H1 (cell line): ENCODE data around the gene NR5A2. TPM values are rescaled to one million over a fixed set of nuclear protein-coding genes. Genes with fewer than 3 reads are reported as not detected.

Experiments
- CBX8 ChIP-seq: fragments of 300-800, 300-1000 bp; sonication (generic); IDR thresholded peaks from 2 replicates; pipeline ENCODE4 v1.7.1; 2016; ENCODE audit warnings: low read depth, low read length, borderline replicate concordance
- RXRA ChIP-seq: IDR thresholded peaks from 2 replicates; pipeline ENCODE4 v1.6.1; 2011; ENCODE audit warnings: low read depth, mild to moderate bottlenecking, low read length, moderate library complexity; ENCODE audit not compliant: insufficient read depth
- polyA plus RNA-seq, 7 experiments: library from polyadenylated mRNA; depleted of rRNA in 3 of 7; stranded (reverse) in 5 of 7; unstranded in 2 of 7; fragments of >200 nt in 5 of 7; fragments of 200-250 nt in 2 of 7; gene quantifications; 1 replicate in 5 of 7; 2 replicates in 1 of 7; 4 replicates in 1 of 7; pipeline versions ENCODE4 v1.2.1 to v1.2.3, GENCODE V29; 2011 to 2013; ENCODE audit warnings: missing spikeins in 2 of 7, mixed read lengths in 2 of 7
- total RNA-seq: library from RNA; stranded (reverse); fragmentation: NEBNext Ultra II Directional; extraction: Animal tissue kit (Norgen Biotek cat#: 25700); gene quantifications from 2 replicates; pipeline ENCODE4 v1.2.1, GENCODE V29; 2021

NR5A2 gene
- total and polyA plus RNA-seq, 2 of the 8 experiments (the other 6 are each of a cell fraction or from before 2014, with no cell fraction given), result 1.7 to 11.6 TPM

- no peak for TF ChIP-seq RXRA
- TF ChIP-seq CBX8, result no peak
These were observed 148.7 kb downstream of the NR5A2 start (continued) for GRCh38 chr1:200176181-200176580.
